SW 1271 (cell line): ENCODE measurements around the gene DPH3.

Source experiments
- DNase-seq, 2 experiments: peaks; one replicate each; lab custom pipeline; 2025; lab: John Stamatoyannopoulos, UW

DPH3 gene

DNA sequence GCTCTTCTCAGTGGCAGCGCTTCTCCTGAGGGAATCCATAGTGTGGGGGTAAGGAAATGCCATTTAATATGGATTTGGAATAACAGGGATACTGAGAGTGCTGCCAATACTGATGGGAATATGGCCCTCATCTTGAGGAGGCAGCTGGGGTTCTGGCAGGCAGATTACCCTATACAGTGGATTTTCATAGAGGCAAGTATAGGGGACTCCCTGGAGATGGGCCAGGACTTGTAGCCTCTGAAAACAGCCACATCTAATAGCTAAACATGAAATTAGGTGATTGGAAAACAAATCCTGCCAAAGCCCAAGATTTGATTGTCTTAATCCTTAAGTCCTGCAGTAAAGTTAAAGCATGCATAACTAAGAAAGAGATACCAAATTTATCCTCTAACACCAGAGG, 30.9 kb downstream of the DPH3 start:
- DNase-seq, result no peak

- DNase-seq, result no peak
Measured at GRCh38 chr3:16231983-16232382, 32.8 kb downstream of the DPH3 start.

- no peak for DNase-seq
Measured at GRCh38 chr3:16229681-16230080, 35.1 kb downstream of the DPH3 start.

DNA sequence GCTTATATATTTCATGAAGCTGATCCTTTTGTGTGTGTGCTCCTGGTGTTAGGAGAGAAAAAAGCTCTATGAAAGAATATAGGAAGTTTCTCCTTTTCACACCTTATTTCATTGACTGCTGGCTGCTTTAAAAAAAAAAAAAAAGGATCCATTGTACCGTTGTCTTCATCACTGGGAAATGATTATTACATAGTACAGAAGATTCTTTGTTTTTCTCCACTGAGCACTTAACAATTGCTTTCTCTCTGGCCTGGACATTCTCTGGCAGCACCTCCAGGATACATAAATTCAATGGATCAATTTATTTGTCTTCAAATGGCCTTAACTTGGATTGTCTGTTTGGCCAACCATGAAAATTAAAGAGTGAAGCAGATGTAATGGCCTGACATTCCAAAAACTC, 37.2 kb downstream of the DPH3 start:
- no peak for DNase-seq

- DNase-seq, result no peak
Measured at GRCh38 chr3:16224325-16224724, 40.4 kb downstream of the DPH3 start.

DNA sequence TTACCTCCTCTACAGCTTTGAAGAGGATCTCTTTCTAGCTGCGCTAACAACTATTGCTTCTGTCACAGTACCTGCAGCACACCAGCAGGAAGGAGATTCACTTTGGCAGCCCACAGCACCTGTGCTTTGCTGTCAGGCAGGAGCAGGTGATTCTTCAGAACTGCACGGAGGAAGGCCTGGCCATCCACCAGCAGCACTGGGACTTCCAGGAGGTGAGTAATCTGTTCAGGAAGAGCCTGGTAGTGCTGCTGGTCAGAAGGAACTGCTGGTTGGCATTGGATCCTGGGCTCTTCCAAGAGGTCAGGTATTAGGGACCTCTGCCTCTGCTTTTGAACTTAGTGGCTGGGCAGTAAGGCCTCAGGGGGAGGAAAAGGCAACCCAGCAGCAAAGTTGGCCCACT, 42.2 kb downstream of the DPH3 start:
- DNase-seq, result no peak

DNA sequence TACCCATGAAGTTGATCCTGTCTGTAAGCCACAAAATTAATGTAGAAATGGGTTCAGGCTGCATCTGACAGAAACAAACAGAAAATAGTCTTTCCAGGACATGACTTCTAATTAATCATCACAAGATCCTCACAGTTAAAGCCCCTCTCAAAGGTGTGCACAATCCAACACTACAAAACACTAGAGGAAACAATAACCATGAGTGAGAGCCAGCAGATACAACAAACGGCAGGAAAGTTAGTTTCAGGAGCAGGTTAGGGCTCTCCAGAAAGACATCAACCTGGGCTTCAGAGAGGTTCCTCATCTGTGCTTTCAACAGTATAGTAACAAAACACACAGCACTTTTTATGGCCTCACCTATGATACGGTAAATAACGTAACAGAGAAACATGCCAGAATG, 42.8 kb downstream of the DPH3 start:
- DNase-seq, result no peak

- DNase-seq, result no peak
Measured at GRCh38 chr3:16219777-16220176, 45.0 kb downstream of the DPH3 start.

GRCh38 chr3:16216373-16216935, 48.3 kb downstream of the DPH3 start:
- DNase-seq, result no peak

- no peak for DNase-seq
Measured at GRCh38 chr3:16214366-16214765, 50.4 kb downstream of the DPH3 start.

GRCh38 chr3:16211176-16211904, 53.4 kb downstream of the DPH3 start:
- no peak for DNase-seq
